MCF 10A (cell line): ENCODE data around the gene MARK3. TPM values are rescaled to one million over a fixed set of nuclear protein-coding genes. Genes with fewer than 3 reads are reported as not detected.
A peak's percentile ranks its signal among the peaks of the same experiment; 100 is the strongest.

Source experiments
- BruUV-seq: library from RNA; stranded (reverse); fragments of 400-500 nt; replicated peaks from 2 replicates; lab custom pipeline; 2021; lab: Mats Ljungman, UMichigan
- CTCF ChIA-PET: fragments of 300-600 bp; sonication (Branson Sonifier 250); formaldehyde crosslinking; extraction: SDS; loops from one replicate; lab custom pipeline; 2021; ENCODE audit warnings: antibody characterized with exemption, inconsistent platforms; lab: Yijun Ruan, JAX
- POLR2A ChIA-PET: fragments of 300-600, 350-650 bp; sonication (Branson Sonifier 250); formaldehyde crosslinking; extraction: SDS; loops from one replicate; lab custom pipeline; 2020; ENCODE audit warnings: antibody characterized with exemption, inconsistent platforms; lab: Yijun Ruan, JAX
- DNase-seq: peaks from one replicate; pipeline ENCODE4 v3.0.0-alpha.2; 2018; ENCODE audit not compliant: unreplicated experiment
- H3K27ac Mint-ChIP-seq: one replicate; pipeline ENCODE4 v1.8.0; 2022; ENCODE audit warnings: mild to moderate bottlenecking, low read depth, mixed read lengths; ENCODE audit not compliant: unreplicated experiment
- H3K27me3 Mint-ChIP-seq: one replicate; pipeline ENCODE4 v1.8.0; 2022; ENCODE audit warnings: mixed read lengths; ENCODE audit not compliant: insufficient read depth, unreplicated experiment
- H3K36me3 Mint-ChIP-seq: one replicate; pipeline ENCODE4 v1.8.0; 2022; ENCODE audit warnings: mild to moderate bottlenecking, moderate library complexity, mixed read lengths; ENCODE audit not compliant: insufficient read depth, unreplicated experiment
- H3K4me1 Mint-ChIP-seq: one replicate; pipeline ENCODE4 v1.8.0; 2022; ENCODE audit warnings: mixed read lengths; ENCODE audit not compliant: insufficient read depth, unreplicated experiment
- H3K4me3 Mint-ChIP-seq: one replicate; pipeline ENCODE4 v1.8.0; 2022; ENCODE audit warnings: mild to moderate bottlenecking, moderate library complexity, mixed read lengths; ENCODE audit not compliant: unreplicated experiment
- H3K9me3 Mint-ChIP-seq: one replicate; pipeline ENCODE4 v1.8.0; 2022; ENCODE audit warnings: mixed read lengths; ENCODE audit not compliant: unreplicated experiment
- intact Hi-C: fragments of 100-400 bp; cut with micrococcal nuclease; formaldehyde crosslinking; loops from 2 replicates; pipeline ENCODE4 v1.14.1; 2022
- total RNA-seq: library from RNA; stranded (reverse); gene quantifications from 2 replicates; pipeline ENCODE4 v1.2.3, GENCODE V29; 2022
- TF ChIP-seq, protein P1 (sequence below): fragments of 200-600 bp; IDR thresholded peaks from one replicate; pipeline ENCODE4 v1.8.0; 2022; ENCODE audit warnings: antibody characterized with exemption, mild to moderate bottlenecking; ENCODE audit not compliant: unreplicated experiment

The MARK3 gene
- total RNA-seq, 1 experiment from 2014 or later: 130 TPM

DNA sequence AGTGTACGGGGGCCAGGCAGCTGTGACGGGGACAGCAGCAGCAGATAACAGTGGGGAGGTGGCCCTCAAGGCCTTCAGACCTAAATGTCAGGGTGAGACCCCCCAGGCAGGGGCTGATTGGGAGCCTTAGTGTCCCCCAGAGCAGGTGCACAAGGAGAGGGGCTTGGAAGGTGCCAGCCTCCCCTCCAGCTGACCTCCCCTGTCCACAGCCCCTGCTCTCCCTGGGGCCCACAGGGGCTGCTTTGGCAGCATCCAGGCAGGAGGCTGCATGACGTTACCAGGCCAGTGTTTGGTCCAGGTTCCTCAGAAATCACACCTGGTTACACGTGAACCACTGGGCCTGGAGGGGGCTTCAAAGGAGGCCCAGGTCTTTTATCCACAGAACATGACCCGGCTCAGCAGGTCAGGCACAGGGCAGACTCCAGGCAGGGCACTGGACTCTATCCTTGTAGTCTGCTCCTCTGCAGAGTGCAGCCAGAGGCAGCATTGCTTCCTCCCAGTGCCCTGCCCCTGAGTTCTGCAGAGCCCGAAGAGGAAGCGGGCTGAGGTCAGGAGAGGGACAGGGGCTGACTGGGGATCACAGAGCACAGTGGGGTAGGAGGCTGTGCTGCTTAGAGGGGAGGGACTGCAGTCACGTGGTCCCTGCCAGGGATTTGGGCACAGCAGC is 141.2 kb downstream of the MARK3 start:
- no TSS peak for BruUV-seq
- TF ChIP-seq, protein P1, sequence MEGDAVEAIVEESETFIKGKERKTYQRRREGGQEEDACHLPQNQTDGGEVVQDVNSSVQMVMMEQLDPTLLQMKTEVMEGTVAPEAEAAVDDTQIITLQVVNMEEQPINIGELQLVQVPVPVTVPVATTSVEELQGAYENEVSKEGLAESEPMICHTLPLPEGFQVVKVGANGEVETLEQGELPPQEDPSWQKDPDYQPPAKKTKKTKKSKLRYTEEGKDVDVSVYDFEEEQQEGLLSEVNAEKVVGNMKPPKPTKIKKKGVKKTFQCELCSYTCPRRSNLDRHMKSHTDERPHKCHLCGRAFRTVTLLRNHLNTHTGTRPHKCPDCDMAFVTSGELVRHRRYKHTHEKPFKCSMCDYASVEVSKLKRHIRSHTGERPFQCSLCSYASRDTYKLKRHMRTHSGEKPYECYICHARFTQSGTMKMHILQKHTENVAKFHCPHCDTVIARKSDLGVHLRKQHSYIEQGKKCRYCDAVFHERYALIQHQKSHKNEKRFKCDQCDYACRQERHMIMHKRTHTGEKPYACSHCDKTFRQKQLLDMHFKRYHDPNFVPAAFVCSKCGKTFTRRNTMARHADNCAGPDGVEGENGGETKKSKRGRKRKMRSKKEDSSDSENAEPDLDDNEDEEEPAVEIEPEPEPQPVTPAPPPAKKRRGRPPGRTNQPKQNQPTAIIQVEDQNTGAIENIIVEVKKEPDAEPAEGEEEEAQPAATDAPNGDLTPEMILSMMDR: no peak
- H3K9me3 Mint-ChIP-seq: no peaks in the 10 kb centered on the region
- peaks cover 8% of the 10 kb centered on the region for H3K4me1 Mint-ChIP-seq
- CTCF ChIA-PET: no interaction called here
- H3K36me3 Mint-ChIP-seq: peaks cover 15% of the 10 kb centered on the region
- no peaks in the 10 kb centered on the region for H3K27me3 Mint-ChIP-seq
- DNase-seq: no peak
- no peak overlapping the region for H3K27ac Mint-ChIP-seq
- no peak overlapping the region for H3K4me3 Mint-ChIP-seq
- intact Hi-C loops: no loop called here
- POLR2A ChIA-PET: interaction anchor here (4.2 kb wide), 1 partner anchor 7 kb away, joined by 32 read pairs; no protein-coding TSS in a partner anchor

DNA sequence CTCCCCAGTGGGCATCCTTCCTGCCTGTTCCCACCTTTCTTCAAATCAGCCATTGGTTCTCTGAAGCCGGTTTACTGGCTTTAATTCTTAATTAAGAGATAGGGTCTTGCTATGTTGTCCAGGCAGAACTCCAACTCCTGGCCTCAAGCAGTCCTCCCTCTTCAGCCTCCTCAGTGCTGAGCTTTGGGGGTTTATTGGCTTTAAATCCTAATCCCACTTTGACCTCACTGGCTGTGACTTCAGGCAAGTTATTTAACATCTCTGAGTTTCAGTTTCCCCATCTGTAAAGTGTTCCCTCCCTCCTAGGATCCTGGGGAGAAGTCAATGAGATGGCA is 141.7 kb downstream of the MARK3 start:
- CTCF ChIA-PET: interaction anchor here (3.3 kb wide), 1 partner anchor 8 kb away, joined by 21 read pairs; no protein-coding TSS in a partner anchor
- Mint-ChIP-seq H3K9me3 (no peaks in the 10 kb centered on the region), H3K27me3 (no peaks in the 10 kb centered on the region), H3K27ac (no peak overlapping the region), H3K4me1 (peaks cover 8% of the 10 kb centered on the region), H3K36me3 (peaks cover 15% of the 10 kb centered on the region), H3K4me3 (peak overlapping the region; percentile 90)
- TF ChIP-seq, protein P1: no peak
- intact Hi-C loops: no loop called here
- POLR2A ChIA-PET: interaction anchor here (0.7 to 4.2 kb wide), 5 partner anchors 7 to 437 kb away, joined by 3 to 32 read pairs (median 8); partner anchors contain the start of genes BAG5 and COA8
- no TSS peak for BruUV-seq
- DNase-seq: no peak

DNA sequence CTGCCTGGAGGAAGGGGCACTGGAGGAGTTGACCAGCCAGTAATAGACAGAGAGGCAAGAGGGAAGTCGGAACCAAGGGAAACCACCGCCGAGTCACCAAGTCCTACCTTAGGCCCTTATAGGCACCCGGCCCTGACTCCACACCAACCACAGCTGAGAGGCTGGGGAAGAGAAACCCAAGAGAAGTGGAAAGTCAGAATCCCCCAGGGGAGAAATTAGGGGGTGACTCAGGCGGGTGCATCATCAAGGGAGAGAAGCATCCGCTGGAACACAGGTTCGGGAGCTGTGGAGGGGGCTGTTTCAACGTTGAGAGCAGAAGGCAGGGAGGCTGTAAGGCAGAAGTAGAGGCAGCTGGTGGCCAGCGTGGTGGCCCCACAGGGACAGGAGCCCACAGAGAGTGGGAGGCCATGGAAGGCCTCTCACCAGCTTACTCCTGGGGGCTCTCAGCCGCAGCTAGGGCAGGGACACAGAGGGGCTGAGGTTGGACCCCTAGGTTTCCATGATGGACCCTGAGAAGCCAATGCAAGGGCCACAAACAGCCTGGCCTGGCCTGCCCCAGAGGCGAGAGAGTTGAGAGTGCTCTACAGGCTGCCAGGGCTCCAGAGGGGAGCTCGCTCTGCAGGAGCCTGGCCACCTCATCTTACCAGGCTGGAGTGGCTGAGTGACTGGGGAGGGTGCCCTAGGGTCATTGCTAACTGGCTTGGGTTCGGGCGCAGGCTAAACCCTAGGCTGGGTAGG is 142.4 kb downstream of the MARK3 start:
- CTCF ChIA-PET: interaction anchor here (0.8 to 5.5 kb wide), 5 partner anchors 9 to 31 kb away, joined by 3 to 34 read pairs (median 6); no protein-coding TSS in a partner anchor
- DNase-seq: no peak
- Mint-ChIP-seq H3K4me1 (peaks cover 8% of the 10 kb centered on the region), H3K27ac (peak overlapping the region; percentile 96), H3K9me3 (no peaks in the 10 kb centered on the region), H3K27me3 (no peaks in the 10 kb centered on the region), H3K36me3 (peaks cover 15% of the 10 kb centered on the region), H3K4me3 (peak overlapping the region; percentile 90)
- no TSS peak for BruUV-seq
- POLR2A ChIA-PET: interaction anchor here (0.7 to 4.2 kb wide), 8 partner anchors 8 to 437 kb away, joined by 3 to 61 read pairs (median 20); partner anchors contain the start of genes BAG5 and COA8
- intact Hi-C loops: no loop called here
- TF ChIP-seq, protein P1: no peak

DNA sequence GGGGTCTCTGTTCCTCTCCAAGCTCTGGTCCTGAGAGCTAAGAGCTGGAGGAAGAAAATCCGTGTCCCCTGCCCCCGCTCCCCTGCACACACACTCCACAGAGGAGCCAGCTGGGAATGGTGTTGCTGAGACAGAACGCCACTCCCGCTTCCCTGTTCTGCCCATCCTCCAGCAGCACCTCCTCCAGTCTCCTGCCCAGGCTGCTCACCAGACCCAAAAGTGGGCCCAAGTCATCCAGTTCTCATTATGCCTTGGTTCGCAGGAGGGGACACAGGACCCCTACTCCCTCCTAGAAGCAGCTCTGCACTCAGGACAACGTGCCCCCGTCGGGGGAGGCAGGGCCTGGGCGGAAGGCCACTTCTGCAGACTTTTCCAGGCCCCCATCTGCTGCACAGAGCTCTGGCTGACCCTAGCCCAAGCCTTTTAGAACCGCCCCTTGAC is 143.0 kb downstream of the MARK3 start:
- POLR2A ChIA-PET: interaction anchor here (0.6 to 4.2 kb wide), 14 partner anchors 9 to 983 kb away, joined by 3 to 61 read pairs (median 11); partner anchors contain the start of genes BAG5, COA8 and EIF5
- intact Hi-C loops: no loop called here
- TF ChIP-seq, protein P1: no peak
- no peak for DNase-seq
- Mint-ChIP-seq H3K9me3 (no peaks in the 10 kb centered on the region), H3K27me3 (no peaks in the 10 kb centered on the region), H3K27ac (peak overlapping the region; percentile 96), H3K36me3 (peaks cover 15% of the 10 kb centered on the region), H3K4me3 (peak overlapping the region; percentile 90), H3K4me1 (peaks cover 8% of the 10 kb centered on the region)
- CTCF ChIA-PET: interaction anchor here (0.8 to 5.5 kb wide), 5 partner anchors 9 to 30 kb away, joined by 3 to 34 read pairs (median 6); no protein-coding TSS in a partner anchor
- no TSS peak for BruUV-seq
